ENCODE measurements around the gene SURF2.
"Not testable (repeated sequence)": the region's sequence is repeated elsewhere in the genome, so short reads cannot be mapped to it uniquely, and the experiment has no call there.

Gene SURF2

GRCh38 chr9:133356391-133357091 lies at the start of gene SURF2, which contains the start of gene SURF1:
TSS of gene SURF2 (plus strand) at chr9:133356550. CDS start at chr9:133356593, 43 bp downstream.
TSS of gene SURF1 (minus strand) at chr9:133356487. CDS start at chr9:133356453, 34 bp downstream.
- peak; percentile 77 for DNase-seq

GRCh38 chr9:133307301-133307700 lies 49.0 kb upstream of the SURF2 start:
- no peak for DNase-seq

- peak; percentile 10 for DNase-seq
These were observed 46.7 kb upstream of the SURF2 start for GRCh38 chr9:133309608-133310007.

GRCh38 chr9:133315997-133316396 lies 40.4 kb upstream of the SURF2 start:
- no peak for DNase-seq

- not testable (repeated sequence) for DNase-seq
These were observed 38.8 kb upstream of the SURF2 start for GRCh38 chr9:133317551-133317950.

GRCh38 chr9:133320421-133320881 lies 35.9 kb upstream of the SURF2 start:
- no peak for DNase-seq

- no peak for DNase-seq
These were observed 34.9 kb upstream of the SURF2 start for GRCh38 chr9:133321411-133321935.

GRCh38 chr9:133322701-133323100 lies 33.6 kb upstream of the SURF2 start:
- no peak for DNase-seq

- no peak for DNase-seq
These were observed 33.1 kb upstream of the SURF2 start for GRCh38 chr9:133323211-133323610.

GRCh38 chr9:133323991-133324703 lies 32.2 kb upstream of the SURF2 start:
- no peak for DNase-seq

GRCh38 chr9:133327021-133327420 lies 29.3 kb upstream of the SURF2 start:
- not testable (repeated sequence) for DNase-seq

- no peak for DNase-seq
These were observed 28.4 kb upstream of the SURF2 start for GRCh38 chr9:133327834-133328484.

- not testable (repeated sequence) for DNase-seq
These were observed 26.8 kb upstream of the SURF2 start for GRCh38 chr9:133329306-133330156.

- DNase-seq: no peak
These were observed 25.1 kb upstream of the SURF2 start for GRCh38 chr9:133331221-133331620.

GRCh38 chr9:133331641-133332380 lies 24.5 kb upstream of the SURF2 start:
- no peak for DNase-seq

GRCh38 chr9:133332381-133332730 lies 24.0 kb upstream of the SURF2 start:
- DNase-seq: no peak

GRCh38 chr9:133333011-133333410 lies 23.3 kb upstream of the SURF2 start:
- no peak for DNase-seq

GRCh38 chr9:133333566-133333965 lies 22.8 kb upstream of the SURF2 start:
- DNase-seq: no peak

GRCh38 chr9:133334161-133334560 lies 22.2 kb upstream of the SURF2 start:
- DNase-seq: peak; percentile 59

GRCh38 chr9:133334888-133335287 lies 21.5 kb upstream of the SURF2 start:
- not testable (repeated sequence) for DNase-seq

- peak; percentile 87 for DNase-seq
These were observed 20.2 kb upstream of the SURF2 start, which contains the start of gene SURF6 for GRCh38 chr9:133335924-133336811. TSS of gene SURF6 (minus strand) at chr9:133336188. CDS start at chr9:133336132, 56 bp downstream.
